Endometrium (tissue), 2 donors: Measurements from ENCODE around the gene CDH13.
A peak's percentile ranks its signal among the peaks of the same experiment; 100 is the strongest.

Experiments used
- FAIRE-seq: peaks from 2 replicates; lab custom pipeline; 2012; peaks lifted over from hg19 to GRCh38; lab: Jason Lieb, UNC
- donor health status: control.
- donor health status: control.

The CDH13 gene

DNA sequence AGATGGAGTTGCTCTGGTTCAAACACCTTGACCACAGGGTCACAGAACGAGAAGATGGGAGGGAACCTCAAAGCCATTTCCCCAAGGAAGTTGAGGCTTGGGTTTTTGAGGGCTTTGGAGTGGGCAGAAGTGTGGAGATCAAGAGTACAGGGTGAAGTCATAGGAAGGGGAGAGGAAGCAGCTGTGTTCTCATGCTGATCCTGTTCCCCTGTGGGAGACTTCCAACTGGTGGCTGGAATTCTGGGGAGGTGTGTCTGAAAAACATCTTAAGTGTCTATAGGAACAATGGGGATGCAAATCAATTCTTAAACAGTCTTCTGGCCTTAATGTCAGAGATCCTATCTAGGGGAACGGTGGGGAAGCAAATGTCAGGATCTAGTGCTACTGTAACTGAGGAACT, 1142.2 kb downstream of the CDH13 start:
- FAIRE-seq: no peak

DNA sequence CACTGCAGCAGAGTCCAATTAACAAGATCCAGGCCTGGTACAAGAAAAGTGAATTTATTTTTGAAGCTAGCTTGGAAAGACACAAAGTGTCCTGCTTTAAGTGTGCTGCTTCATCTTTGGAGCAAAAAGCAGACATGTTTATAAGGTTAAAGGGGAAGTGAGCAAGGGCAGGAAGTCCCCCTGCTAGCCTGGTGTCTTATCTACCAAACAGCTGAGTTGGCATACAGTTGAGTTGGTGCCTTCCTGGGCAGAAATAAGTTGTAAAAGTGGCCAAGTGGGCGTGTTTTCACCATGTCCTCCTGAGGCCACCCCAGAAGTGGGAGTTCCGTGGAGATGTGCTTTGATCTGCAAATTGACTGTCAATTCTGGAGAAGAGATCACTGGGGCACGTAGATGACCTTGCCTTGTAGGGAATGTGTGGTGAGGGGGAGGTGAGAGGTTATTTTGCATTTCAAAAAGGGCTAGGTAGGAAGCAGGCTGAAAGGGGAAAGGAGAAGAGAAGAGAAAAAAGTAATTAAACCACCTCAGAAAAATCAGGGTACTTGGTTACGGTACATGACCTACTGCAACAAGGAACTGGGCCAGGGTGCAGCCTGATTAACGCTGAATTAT, 1142.7 kb downstream of the CDH13 start:
- no peak for FAIRE-seq

GRCh38 chr16:83771306-83771942, 1144.7 kb downstream of the CDH13 start:
- no peak for FAIRE-seq

DNA sequence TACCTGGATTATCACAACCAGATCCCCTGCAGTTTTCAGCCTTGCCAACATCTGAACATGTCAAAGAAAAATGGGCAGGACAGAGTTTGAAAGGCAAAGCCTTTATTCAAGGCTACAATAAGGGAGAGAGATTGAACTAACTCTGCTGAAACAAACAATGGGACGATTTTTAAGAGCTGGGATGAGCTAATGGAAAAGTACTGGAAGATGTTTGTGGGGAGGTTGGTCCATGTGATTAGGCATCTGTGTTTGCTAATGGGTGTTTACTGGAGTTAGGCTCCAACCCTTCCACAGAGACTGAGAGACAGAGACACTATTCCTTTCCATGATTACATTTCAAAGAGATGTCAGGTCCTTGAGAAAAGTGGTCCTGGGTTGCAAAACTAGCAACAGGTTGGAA, 1146.0 kb downstream of the CDH13 start:
- FAIRE-seq: no peak

GRCh38 chr16:83774066-83774465, 1147.3 kb downstream of the CDH13 start:
- FAIRE-seq: no peak

DNA sequence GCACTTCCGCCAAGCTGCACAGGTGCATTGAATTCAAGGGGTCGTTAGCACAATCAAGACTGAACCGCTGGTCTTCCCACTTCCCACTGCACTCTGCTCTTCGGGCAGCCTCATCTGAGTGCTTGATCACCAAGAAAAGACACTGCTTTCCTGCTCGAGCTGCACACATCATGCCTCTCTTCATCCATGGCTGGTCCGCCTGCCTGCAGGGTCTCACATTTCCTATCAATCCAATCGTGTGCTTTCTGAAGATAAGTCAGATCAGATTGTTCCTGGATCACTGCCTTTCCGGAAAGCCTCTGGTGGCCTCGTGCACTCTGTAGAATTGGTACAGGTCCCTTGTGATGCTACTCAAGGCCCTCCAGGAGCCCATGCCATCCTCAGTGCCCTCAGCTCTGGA, 1150.2 kb downstream of the CDH13 start:
- FAIRE-seq: no peak

- FAIRE-seq: peak; percentile 29
Measured at GRCh38 chr16:83779886-83780285, 1153.1 kb downstream of the CDH13 start.

DNA sequence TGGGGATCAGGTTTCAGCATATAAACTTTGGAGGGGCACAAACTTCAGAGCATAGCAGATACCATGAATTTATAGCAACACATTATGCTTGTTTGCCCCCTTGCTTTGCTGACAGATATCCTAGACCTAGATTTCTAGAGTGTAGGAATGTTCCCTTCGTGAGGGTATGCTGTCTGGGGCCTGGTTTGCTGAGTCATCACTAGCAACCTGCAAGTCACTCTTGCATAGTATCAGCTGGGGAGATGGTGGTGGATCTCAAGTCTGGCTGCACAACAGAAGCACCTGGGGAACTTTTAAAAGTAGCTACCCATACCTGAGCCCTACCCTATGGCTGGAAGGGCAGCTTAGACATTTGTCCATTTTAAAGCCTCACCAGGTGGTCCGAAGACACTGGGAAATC, 1158.7 kb downstream of the CDH13 start:
- FAIRE-seq: no peak

DNA sequence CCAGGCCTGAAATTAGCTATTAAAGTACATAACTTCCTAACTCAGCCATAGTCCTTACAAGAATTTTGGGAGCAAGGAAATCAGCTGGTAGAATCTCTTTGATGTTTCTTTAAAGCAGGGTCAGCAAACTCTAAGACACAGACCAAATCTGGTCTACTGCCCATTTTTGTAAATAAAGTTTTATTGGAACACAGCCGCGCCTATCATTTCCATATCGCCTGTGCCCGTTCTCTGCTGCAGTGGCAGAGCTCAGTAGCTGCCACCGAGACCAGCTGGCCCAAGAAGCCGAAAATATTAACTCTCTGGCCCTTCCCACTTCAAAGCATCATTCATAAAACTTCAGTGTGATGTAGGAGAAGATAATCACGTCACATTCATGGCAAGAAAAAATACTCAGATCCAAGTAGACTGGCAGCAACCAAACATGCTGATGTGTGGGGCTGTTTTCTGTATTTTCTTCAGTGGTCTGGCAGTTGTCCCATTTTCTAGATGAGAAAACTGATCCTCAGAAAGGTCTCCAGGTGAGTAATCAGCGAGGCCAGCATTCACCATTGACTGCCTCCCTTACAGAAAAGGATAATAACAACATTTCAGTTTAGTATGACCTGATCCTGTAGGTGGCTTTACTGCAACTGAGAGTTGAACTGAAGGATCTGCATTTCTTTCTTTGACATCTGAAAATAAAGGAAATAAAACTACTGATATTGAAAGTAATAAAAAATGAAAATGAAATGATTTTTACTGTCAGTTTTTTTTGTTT, 1163.1 kb downstream of the CDH13 start:
- FAIRE-seq: no peak

DNA sequence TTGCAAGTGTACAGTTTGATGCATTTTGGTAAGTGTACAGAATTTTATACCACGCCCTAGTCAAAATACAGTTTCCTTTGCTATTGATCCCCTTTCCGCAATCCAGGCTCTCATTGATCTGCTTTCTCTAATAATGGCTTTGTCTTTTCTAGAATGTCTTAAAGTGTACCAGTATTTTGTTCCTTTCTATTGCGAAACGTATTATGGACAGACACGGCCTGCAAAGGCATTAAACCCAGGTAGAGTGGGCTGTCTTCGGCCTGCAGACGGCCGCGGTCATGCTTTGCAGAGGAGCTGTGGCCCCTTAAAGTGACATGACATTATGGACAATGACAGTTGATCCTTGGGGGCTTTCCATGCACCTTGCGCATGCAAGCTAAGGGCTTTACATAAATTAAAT, 1165.1 kb downstream of the CDH13 start:
- no peak for FAIRE-seq

DNA sequence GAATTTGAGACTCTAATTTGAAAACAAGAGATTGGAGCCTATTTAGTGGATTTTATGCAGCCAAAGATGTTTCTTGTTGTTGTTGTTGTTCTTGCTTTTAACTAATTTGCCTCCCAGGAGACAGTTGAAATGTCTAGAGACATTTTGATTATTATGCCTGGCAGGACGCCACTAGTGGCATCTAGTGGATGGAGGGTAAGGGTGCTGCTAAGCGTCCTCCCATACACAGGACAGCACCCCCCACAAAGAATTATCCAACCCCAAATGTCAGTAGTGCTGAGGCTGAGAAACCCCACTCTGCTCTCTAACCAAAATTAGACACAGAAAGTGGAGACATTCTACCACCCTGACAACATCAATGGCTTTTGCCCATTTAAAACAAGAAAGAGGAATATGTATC, 1165.6 kb downstream of the CDH13 start:
- no peak for FAIRE-seq

DNA sequence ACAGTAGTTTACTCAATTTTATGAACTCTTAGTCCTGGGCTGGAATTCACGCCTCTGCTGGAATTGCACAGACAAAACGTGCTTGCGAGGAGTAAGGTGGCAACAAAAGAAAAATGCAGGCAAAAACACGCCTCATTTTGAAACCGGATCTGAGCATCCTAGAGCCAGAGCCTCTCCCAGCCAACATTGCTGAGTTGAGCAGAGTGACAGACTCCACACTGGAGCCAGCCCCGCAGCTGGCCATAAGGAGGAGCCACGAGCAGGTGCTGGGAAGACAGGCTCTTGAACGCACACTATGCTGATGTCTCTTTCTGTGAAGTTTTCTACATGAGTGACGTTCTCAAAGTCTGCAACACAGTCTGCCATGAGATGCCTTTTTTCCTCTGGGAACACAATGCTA, 1166.4 kb downstream of the CDH13 start:
- no peak for FAIRE-seq

DNA sequence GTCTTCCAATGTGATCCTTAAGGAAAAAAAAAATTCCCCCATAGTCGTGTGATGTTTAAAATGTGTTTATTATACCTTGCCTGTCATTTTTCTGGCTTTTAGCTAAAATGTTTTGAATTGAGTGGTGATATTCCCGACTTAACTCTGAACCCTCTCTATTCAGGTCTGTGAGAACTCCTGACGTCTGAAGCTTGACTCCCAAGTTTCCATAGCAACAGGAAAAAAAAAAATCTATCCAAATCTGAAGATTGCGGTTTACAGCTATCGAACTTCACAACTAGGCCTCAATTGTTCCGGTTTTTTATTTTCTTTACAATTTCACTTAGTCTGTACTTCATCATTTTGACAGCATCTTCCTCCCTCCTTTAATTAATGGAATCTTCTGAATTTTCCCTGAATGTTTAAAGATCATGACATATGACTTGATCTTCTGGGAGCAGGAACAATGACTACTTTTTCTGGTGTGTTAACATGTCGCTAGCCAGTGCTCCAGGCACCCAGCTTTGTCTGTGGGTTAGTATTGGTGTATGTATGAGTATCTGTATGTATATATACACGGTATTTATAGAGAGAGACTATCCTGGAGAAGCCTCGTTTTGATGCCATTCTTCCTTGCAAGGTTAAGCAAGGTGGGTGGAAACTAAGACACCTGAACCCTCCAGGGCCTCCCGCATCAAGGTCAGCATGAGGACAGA, 1168.2 kb downstream of the CDH13 start:
- no peak for FAIRE-seq

GRCh38 chr16:83797013-83797412, 1170.2 kb downstream of the CDH13 start:
- no peak for FAIRE-seq

- FAIRE-seq: no peak
Measured at GRCh38 chr16:83799336-83799735, 1172.6 kb downstream of the CDH13 start.

DNA sequence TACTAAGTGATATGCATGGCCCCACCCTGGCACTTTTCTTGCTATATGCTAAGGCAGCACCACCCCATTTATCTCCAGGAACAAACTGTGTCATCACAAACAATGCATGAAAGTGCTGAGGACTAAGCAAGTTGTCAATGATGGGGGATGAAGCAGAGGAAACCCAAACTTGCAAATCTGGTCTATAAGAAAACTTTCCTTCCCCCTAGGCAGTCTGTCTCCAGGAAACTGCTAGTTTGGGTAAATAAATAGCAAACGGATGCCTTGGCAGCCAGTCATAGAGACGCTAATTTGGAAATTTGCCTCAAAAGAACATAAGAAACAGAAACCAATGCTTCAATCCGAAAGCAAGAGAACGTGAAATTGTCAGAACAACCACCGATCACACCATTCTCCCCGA, 1175.4 kb downstream of the CDH13 start:
- no peak for FAIRE-seq

DNA sequence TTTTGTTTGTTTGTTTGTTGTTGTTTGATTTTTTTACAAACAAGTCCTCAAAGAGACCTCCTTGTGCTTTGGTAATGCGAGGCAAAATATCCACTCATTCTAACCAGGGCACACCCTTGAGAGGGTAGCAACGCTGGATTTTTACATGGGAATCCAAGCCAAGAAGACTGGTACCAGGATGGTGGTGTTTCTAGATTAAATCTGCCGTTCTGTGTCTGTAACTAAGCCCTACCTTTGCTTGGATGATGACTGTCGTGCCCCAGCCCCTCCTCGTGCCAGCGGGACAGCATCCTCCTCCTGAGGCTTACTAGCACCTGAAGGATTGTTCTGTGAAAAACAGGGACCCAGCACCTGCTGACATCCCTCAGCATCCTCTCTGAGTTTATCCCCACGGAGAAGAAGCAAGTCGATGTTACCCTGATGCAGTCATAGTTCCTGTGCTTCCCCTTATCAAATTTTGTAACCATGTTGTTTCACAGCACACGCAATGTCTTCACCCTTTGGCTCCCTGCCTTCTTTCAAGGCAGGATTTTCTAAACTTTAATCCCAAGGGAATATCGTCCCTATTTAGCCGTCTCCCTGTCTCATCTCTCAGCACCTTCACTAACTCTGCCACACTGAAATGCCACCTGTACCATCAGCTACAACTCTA, 1175.9 kb downstream of the CDH13 start:
- FAIRE-seq: no peak

DNA sequence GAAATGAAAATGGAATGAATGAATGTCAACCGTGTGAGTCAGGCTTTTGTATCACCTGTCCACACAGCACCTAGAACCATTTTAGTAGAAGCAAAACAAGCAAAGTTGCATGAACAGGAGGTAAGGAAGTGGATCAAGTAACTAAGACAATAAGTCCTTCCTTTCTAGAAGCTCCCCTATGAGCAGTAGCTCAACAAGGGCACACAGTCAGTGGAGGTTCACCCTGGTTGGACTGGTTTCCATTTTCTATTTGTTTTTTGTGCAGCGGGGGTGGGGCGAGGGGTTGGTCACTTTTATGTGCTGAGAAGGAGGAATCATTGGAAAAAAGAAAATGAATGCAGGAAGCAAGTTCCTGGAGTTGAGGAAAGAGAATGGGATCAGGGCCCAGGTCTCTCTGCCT, 1177.0 kb downstream of the CDH13 start:
- FAIRE-seq: no peak

- no peak for FAIRE-seq
Measured at GRCh38 chr16:83804366-83804765, 1177.6 kb downstream of the CDH13 start.

DNA sequence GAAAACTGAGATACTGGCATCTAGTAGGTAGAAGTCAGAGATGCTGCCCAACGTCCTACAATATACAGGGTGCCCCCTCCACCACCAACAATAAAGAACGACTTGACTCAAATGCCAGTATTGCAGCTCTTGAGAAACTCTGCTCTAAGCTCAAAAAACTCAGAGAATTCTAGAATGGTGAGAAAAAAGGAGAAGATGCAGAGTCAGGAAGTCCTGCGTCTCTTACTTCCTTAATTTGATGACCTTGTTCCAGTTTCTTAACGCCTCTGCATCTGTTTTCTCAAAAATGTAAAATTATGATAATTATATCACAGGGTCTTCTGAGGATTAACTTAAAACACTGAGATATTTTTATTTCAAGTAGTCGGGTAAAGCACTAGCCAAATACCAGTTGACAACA, 1179.3 kb downstream of the CDH13 start:
- no peak for FAIRE-seq

DNA sequence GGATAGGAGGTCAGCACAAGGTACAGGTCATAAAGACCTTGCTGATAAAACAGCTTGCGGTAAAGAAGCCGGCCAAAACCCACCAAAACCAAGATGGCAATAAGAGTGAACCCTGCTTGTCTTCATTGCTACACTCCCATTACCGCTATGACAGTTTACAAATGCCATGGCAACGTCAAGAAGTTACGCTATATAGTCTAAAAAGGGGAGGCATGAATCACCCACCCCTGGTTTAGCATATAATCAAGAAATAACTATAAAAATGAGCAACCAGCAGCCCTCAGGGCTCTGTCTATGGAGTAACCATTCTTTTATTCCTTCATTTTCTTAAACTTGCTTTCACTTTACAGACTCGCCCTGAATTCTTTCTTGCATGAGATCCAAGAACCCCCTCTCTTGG, 1180.0 kb downstream of the CDH13 start:
- FAIRE-seq: no peak

- no peak for FAIRE-seq
Measured at GRCh38 chr16:83807327-83807709, 1180.5 kb downstream of the CDH13 start.
